Measurements from ENCODE around the gene NPC2.
A peak's percentile ranks its signal among the peaks of the same experiment; 100 is the strongest.

NPC2 gene

DNA sequence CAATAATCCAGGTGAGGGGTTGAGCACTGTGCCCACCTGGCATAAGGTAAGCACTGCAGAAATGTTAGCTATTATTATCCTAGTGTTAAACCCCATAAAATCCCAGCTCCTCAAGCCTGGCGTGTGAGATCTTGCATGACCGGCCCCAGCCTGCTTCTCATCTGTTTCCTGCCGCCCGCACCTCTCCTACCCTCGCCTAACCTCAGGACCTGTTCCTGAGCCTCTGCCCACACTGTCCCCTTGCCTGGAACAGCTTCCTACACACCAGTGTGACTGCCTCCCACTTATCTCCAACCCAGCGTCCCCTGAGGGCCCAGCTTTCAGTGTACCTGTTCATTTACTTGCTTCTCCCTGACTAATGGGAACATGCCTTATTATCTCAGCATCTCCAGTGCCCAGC, 25.1 kb upstream of the NPC2 start:
- DNase-seq: no peak

- no peak for DNase-seq
Observed at GRCh38 chr14:74517731-74518130, 24.6 kb upstream of the NPC2 start.

DNA sequence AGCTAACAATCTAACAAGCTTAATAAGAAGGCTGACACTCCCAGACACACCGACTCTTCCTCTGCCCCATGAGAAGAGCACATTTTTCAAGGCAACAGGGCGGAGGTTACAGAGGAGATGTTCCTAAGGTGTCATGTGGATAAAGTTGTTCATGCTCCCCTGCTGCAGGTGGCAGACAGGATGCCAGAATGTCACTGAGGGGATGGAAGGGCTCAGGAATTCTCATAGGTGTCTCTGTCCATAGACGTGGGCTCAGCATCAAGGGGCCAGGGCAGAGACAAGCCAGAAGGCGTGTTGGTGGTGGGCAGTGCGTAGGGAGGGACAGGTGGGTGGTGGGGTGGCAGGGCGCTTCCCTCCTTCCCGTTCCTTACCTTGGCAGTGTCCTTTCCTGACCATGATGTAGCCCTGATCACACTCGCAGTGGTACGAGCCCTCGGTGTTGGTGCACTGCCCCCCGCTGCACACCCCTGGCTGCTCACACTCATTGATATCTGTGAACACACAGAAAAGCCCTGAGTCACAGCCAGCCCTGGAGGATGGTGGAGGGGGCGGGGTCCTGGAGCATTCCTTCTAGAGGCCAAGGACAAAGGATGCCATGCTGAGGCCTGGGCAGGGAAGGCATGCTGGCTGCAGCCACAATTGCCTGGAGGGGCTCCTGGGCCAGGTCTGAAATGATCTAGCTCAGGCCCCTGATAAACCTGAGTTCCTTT, 23.5 kb upstream of the NPC2 start:
- no peak for DNase-seq

GRCh38 chr14:74515891-74516412, 22.8 kb upstream of the NPC2 start:
- no peak for DNase-seq

DNA sequence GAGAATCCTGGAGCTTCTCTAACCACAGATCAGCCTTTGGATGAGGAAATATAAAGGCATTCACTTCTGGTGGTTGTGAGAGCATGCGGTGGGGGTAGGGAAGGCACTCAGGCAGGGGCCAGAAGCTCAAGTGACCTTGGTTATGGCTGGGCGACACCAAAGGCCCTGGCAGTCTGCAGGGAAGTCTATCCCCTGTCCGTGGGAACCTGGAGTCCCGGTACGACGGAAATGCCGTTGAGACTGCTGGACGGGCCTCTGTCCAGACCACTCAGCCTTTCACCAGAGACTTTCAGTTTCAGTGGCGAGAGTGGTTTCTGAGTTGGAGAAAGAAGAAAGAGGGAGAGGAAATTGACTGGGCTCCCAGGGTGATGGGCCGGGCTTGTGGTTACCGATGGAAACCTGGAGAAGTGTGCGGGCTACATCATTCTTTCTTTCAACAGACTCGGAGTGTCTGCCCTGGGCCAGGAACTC, 21.4 kb upstream of the NPC2 start:
- no peak for DNase-seq

DNA sequence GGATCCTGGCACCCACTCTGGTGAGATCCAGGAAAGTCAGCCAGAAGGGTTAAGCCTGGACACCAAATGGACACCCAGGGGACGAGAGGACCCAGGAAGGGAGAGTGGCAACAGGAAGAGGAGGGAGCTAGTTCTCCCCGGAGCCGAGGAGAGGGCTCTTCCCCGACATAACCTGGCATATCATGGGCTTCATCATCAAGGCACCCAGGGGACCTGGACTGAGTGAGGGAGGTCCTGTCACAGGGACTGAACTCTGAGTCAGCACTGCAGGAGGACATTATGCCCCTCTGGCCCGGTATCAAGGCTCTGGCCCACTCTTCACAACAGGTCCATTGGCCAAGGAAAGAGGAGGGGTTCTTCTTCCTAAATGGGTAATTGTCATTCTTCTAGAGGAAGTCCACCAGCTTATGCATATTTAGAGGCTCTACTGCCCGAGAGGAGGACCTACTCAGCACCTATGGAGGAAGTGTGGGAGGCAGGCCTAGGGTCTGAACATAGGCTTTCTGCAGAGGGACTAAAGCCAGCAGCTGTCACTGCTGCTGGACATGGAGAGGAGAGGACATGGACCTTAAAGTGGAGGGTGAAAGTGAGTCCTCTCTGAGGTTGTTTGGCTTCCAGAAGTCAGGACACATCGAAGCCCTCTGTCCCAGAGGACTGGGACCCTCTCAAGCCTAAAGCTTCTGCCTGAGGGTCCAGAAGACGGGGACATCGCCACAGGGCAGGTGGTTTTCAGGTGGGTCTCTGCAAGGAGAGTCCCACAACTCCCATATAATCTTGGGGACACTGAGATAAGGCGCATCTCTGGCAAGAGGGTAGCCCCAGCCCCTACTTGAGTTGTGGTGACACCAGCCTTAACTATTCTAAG, 19.1 kb upstream of the NPC2 start:
- no peak for DNase-seq

GRCh38 chr14:74510959-74511409, 17.9 kb upstream of the NPC2 start:
- no peak for DNase-seq

GRCh38 chr14:74510223-74510931, 17.3 kb upstream of the NPC2 start:
- no peak for DNase-seq

GRCh38 chr14:74509587-74510222, 16.6 kb upstream of the NPC2 start:
- no peak for DNase-seq

DNA sequence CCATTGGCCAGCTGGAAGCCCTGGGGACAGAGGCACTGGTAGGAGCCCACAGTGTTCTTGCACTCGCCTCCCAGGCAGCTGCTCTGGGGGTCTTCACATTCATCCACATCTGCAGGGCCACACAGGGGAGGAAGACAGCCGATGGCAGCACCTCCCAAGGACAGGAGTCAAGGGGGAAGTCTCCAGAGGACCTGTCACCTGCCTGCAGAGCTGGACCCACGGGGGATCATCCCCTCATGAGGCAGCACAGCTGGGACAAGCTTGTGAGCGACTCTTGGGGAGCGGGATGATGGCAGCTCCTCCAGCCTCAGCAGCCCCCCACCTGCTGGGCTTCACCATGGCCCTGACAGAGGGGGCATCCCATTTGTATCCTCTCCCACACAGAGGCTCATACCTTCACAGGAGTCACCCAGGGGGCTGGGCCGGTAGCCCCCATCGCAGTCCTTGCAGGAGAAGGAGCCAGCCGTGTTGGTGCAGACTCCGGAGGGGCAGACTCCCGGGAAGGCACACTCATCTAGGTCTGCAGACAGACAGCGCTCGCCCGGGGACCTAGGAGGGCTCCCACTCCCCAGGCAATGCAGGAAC, 15.8 kb upstream of the NPC2 start:
- no peak for DNase-seq

- no peak for DNase-seq
Observed at GRCh38 chr14:74508292-74508731, 15.2 kb upstream of the NPC2 start.

GRCh38 chr14:74507840-74508239, 14.7 kb upstream of the NPC2 start:
- no peak for DNase-seq

DNA sequence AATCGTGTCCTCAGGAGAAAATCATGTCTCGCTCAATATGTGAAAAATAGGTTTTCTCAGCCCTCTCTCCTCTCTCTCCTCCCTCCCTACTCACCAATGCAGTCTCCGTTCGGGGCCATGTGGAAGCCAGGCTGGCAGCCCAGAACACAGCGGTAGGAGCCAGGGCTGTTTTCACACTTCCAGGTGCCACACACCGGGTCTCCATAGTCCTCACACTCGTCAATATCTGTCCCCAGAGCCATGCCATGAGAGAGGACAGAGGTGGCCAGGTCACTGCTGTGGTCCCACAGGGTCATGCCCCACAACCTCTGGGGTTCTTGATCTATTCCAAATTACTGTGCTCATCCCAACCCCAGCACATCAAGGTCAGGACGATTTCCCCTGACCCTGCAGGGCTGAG, 14.0 kb upstream of the NPC2 start:
- no peak for DNase-seq

- DNase-seq: no peak
Observed at GRCh38 chr14:74506411-74506851, 13.3 kb upstream of the NPC2 start.

DNA sequence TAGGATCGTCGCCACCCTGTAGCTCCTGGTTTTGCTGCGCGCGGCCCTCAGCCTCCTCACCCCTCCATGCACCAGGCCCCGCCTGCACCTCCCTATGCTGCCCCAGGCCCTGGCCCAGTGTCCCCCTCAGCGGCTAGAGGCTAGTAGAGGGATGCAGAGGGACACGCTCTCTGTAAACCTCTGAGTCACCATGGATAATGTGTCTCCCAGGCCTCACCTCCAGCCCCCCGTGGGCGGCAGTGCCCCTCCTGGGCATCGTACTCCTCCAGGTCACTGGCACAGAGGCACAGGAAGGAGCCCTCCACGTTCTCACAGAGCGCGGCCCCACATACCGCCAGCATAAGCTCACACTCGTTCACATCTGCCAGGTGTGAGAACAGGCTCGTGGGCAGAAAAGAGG, 12.7 kb upstream of the NPC2 start:
- no peak for DNase-seq

DNA sequence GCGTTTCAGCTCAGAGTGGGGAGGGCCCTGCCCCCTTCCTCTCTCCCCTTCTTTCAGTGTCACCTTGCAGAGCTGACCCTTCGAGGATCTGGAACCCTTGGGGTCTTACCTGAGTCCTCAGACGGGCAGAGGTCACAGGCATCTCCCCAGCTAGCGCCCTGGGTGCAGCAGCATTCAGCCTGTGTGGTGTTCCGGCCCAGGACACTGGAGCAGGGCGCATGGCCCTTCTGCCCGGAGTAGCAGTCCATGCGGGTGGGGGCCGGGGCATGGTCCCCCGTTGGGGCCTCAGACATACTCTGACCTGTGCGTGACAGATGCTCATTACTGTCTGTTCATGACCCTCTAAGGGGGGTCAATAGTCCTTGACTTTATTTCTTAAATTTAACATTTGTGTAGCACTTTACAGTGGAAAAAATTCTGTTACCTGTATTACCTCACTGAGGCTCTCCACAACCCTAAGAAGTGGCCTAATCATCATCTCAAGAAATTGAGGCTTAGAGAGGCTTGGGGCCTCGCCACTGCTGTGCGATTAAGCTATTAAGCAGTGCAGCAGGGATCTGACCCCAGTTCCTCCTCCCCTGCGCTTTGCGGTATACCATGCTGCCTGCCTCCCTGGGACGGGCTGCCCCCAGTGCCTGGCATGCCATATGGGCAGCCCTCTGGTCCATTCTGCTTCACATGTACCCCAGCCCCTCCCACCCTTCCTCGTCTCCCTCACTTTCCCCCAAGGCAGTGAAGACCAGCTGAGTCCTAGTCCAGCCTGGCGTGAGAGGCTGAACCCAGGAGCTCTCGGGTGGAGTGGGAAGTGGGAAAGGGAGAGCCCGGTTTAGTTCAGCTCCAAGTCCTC, 12.0 kb upstream of the NPC2 start:
- no peak for DNase-seq

- no peak for DNase-seq
Observed at GRCh38 chr14:74504412-74504811, 11.3 kb upstream of the NPC2 start.

DNA sequence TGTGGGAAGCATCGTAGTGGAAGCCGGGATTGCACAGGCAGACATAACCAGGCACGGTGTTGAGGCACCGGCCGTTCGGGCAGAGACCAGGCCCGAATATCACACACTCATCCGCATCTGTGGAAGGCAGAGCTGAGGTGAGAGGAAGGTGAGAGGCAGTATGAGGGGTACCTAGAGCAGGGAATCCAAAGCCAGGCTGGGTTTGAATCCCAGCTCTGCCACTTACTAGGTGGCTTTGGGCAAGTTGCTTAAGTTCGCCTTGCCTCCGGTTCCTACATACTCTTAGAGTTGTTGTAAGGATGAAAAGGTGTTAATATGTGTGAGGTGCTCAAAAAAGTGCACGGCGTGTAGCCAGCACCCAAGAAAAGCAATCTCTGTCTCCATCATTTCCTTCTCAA, 10.8 kb upstream of the NPC2 start:
- no peak for DNase-seq

GRCh38 chr14:74503291-74503937, 10.3 kb upstream of the NPC2 start:
- DNase-seq: no peak

- DNase-seq: peak; percentile 15
Observed at GRCh38 chr14:74502236-74503019, 9.3 kb upstream of the NPC2 start.
